ENCODE data around the gene NUDT6.
"Not testable (repeated sequence)": the region's sequence is repeated elsewhere in the genome, so short reads cannot be mapped to it uniquely, and the experiment has no call there.

NUDT6 gene

GRCh38 chr4:122921971-122922876, at the start of gene NUDT6:
Gene NUDT6, minus strand, starts transcription at chr4:122922597. Its CDS starts 25 bp downstream, at chr4:122922572.
- peak; percentile 35 to 63 for DNase-seq

GRCh38 chr4:122968227-122968812, 45.9 kb upstream of the NUDT6 start:
- no peak for DNase-seq

- DNase-seq = no peak
Measured at GRCh38 chr4:122967231-122967630, 44.8 kb upstream of the NUDT6 start.

- no peak for DNase-seq
Measured at GRCh38 chr4:122966201-122966600, 43.8 kb upstream of the NUDT6 start.

- no peak for DNase-seq
Measured at GRCh38 chr4:122963216-122963615, 40.8 kb upstream of the NUDT6 start.

GRCh38 chr4:122960611-122961000, 38.2 kb upstream of the NUDT6 start:
- no peak for DNase-seq

GRCh38 chr4:122959981-122960610, 37.7 kb upstream of the NUDT6 start:
- no peak for DNase-seq

- DNase-seq = no peak
Measured at GRCh38 chr4:122959441-122959840, 37.0 kb upstream of the NUDT6 start.

GRCh38 chr4:122958505-122958904, 36.1 kb upstream of the NUDT6 start:
- no peak for DNase-seq

- no peak for DNase-seq
Measured at GRCh38 chr4:122953924-122954323, 31.5 kb upstream of the NUDT6 start.

GRCh38 chr4:122952028-122952427, 29.6 kb upstream of the NUDT6 start:
- no peak for DNase-seq

- no peak for DNase-seq
Measured at GRCh38 chr4:122948671-122949070, 26.3 kb upstream of the NUDT6 start.

- DNase-seq = no peak
Measured at GRCh38 chr4:122946142-122946541, 23.7 kb upstream of the NUDT6 start.

GRCh38 chr4:122945136-122945535, 22.7 kb upstream of the NUDT6 start:
- DNase-seq = not testable (repeated sequence)

- no peak for DNase-seq
Measured at GRCh38 chr4:122932763-122933162, 10.4 kb upstream of the NUDT6 start.

GRCh38 chr4:122930862-122931261, 8.5 kb upstream of the NUDT6 start:
- DNase-seq = no peak

GRCh38 chr4:122928930-122929329, 6.5 kb upstream of the NUDT6 start:
- no peak for DNase-seq

- DNase-seq = peak; percentile 55 to 82
Measured at GRCh38 chr4:122922877-122923511, 597 bp upstream of the NUDT6 start.

- DNase-seq = no peak
Measured at GRCh38 chr4:122921300-122921699, 1.1 kb downstream of the NUDT6 start.

GRCh38 chr4:122920473-122920872, 1.9 kb downstream of the NUDT6 start:
- DNase-seq = no peak

- no peak for DNase-seq
Measured at GRCh38 chr4:122917731-122918130, 4.7 kb downstream of the NUDT6 start.

- no peak for DNase-seq
Measured at GRCh38 chr4:122914938-122915337, 7.5 kb downstream of the NUDT6 start.

- peak; percentile 7 to 27 for DNase-seq
Measured at GRCh38 chr4:122914292-122914904, 8.0 kb downstream of the NUDT6 start.
